ENCODE measurements around the gene FRAS1.

Gene FRAS1

GRCh38 chr4:78588894-78589545 lies 531.9 kb downstream of the FRAS1 start:
- no peak for DNase-seq (ENCODE audit: low spot score)

DNA sequence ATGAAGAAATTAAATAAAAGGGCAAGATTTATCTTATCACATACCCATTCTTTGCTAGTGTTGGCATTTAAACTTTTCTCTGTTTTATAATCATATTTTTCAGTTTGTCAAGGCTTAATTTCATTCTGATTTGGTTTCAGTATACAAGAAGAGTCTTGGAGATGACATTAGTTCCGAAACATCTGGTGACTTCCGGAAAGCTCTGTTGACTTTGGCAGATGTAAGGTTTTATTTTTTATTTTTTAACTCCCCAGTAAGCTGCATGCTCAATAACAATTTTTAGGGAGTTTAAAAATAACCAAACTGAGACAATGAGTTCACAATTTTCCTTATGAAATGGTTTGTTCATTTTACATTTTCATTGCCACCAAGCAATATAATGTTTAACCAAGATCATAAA lies 534.3 kb downstream of the FRAS1 start:
- DNase-seq (ENCODE audit: low spot score): no peak

DNA sequence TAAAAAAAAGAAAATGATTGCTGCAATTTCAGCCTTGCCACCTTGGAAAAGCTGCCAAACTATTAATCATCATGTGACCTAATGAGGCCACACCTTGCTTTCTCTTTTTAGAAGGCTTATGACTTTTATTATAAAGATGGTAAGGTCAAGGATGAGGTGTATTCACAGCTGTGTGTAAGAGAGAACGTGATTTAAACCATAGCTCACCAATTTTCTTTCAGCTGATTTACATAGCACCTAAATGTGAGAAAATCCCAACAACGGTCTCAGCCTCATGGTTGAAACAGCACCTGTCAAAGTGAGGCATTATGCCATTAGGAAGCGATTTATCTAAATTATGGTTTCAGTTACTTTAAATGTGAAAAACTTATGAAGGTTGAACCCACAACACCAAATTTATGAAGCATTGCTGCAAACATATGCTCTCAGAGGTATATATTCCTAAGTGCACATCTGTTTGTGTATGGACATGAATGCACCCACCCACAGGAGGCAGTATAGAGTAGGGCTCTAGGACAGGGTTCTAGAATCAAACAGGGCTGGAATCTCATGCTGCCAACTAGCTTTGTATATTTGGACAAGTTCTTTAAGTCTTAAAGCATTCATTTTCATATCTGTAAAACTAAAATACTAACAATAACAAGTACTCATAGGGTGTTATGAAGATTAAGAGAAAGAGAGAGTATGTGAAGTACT lies 535.1 kb downstream of the FRAS1 start:
- DNase-seq (ENCODE audit: low spot score): no peak

Data from AG08396 (cell line).